ENCODE measurements around the gene TTC31. TPM values are rescaled to one million over a fixed set of nuclear protein-coding genes. Genes with fewer than 3 reads are reported as not detected.

Gene TTC31
- total and polyA plus RNA-seq, 12 donors: 11.1 to 38.6 (median 20.9) TPM

- H3K9me3 ChIP-seq (replicated peaks in 1 of 3): no peaks in the 10 kb centered on the region
- peak; percentile 33 to 57 for TF ChIP-seq POLR2A (IDR thresholded peaks at IDR 0.05)
- TF ChIP-seq, protein P1, sequence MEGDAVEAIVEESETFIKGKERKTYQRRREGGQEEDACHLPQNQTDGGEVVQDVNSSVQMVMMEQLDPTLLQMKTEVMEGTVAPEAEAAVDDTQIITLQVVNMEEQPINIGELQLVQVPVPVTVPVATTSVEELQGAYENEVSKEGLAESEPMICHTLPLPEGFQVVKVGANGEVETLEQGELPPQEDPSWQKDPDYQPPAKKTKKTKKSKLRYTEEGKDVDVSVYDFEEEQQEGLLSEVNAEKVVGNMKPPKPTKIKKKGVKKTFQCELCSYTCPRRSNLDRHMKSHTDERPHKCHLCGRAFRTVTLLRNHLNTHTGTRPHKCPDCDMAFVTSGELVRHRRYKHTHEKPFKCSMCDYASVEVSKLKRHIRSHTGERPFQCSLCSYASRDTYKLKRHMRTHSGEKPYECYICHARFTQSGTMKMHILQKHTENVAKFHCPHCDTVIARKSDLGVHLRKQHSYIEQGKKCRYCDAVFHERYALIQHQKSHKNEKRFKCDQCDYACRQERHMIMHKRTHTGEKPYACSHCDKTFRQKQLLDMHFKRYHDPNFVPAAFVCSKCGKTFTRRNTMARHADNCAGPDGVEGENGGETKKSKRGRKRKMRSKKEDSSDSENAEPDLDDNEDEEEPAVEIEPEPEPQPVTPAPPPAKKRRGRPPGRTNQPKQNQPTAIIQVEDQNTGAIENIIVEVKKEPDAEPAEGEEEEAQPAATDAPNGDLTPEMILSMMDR (IDR thresholded peaks at IDR 0.05): peak in 2 of 6 experiments; percentile 27 to 39
- WGBS, 4 donors: 0 to 1% (median 0%) methylated on average over 20 to 56 of the region's 56 CpGs
- peak within 1 kb of the TSS; percentile 5 to 91 (median 80) for H3K4me3 ChIP-seq
- intact Hi-C loops (cut with DNase I): loop anchor here in 1 of 2 donors (2.0 kb wide), 1 partner anchor 21 kb away; the partner anchor contains the start of genes AUP1 and HTRA2
- peaks cover 19% of the 10 kb centered on the region for H3K27me3 ChIP-seq
- peak; percentile 97 to 100 (median 99) for DNase-seq
- peaks cover 0 to 12% of the 10 kb centered on the region in 2 donors for H3K36me3 ChIP-seq (replicated peaks in 1 of 2)
- H3K4me1 ChIP-seq (replicated peaks in 1 of 2): peaks cover 19 to 50% of the 10 kb centered on the region in 2 donors
- H3K27ac ChIP-seq: peak within 1 kb of the TSS; percentile 29 to 100 (median 95)
Observed at GRCh38 chr2:74507145-74507925, 24.5 kb downstream of the TTC31 start, which contains the start of gene PCGF1. TSS of gene PCGF1 (minus strand) at chr2:74507695. CDS start at chr2:74507668, 27 bp downstream.

GRCh38 chr2:74507926-74508520 lies 25.1 kb downstream of the TTC31 start:
- peak in 2 of 7 donors; percentile 41 to 84 for DNase-seq
- intact Hi-C loops (cut with DNase I): loop anchor here in 1 of 2 donors (2.0 kb wide), 1 partner anchor 21 kb away; the partner anchor contains the start of genes AUP1 and HTRA2
- Histone ChIP-seq H3K27me3 (peaks cover 25% of the 10 kb centered on the region), H3K36me3 (replicated peaks in 1 of 2) (peaks cover 0 to 12% of the 10 kb centered on the region in 2 donors), H3K4me3 (peak overlapping the region; percentile 5 to 91 (median 80)), H3K4me1 (replicated peaks in 1 of 2) (peaks cover 19 to 44% of the 10 kb centered on the region in 2 donors), H3K27ac (peak overlapping the region in 4 of 5 donors; percentile 93 to 100 (median 97)), H3K9me3 (replicated peaks in 1 of 3) (no peaks in the 10 kb centered on the region)
- 12 to 28% (median 13%) methylated on average over 17 to 38 of the region's 38 CpGs for WGBS, 4 donors
- TF ChIP-seq POLR2A (IDR thresholded peaks at IDR 0.05): no peak
- TF ChIP-seq, protein P1 (IDR thresholded peaks at IDR 0.05): no peak

DNA sequence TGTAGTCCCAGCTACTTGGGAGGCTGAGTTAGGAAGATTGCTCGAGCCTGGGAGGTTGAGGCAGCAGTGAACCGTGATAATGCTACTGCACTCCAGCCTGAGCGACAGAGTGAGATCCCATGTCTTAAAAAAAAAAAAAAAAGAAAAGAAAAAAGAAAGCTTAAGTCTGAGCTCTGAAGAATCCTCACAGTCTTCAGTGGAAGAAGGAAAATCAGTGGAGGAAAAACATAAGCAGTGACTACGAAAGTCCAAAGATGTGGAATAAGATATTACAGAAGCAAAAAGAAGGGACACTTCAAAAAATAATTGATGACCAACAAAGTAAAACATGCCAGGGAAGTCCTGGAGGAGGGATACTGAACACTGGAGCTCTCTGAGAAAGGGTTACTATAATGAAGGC lies 27.4 kb downstream of the TTC31 start:
- 61 to 88% (median 69%) methylated on average over 4 of the region's 4 CpGs for WGBS, 4 donors
- DNase-seq: no peak
- no peak overlapping the region for H3K4me3 ChIP-seq
- H3K27me3 ChIP-seq: peaks cover 47% of the 10 kb centered on the region
- intact Hi-C loops (cut with DNase I): no loop called here
- no peak overlapping the region for H3K27ac ChIP-seq
- TF ChIP-seq, protein P1 (IDR thresholded peaks at IDR 0.05): no peak
- no peak for TF ChIP-seq POLR2A (IDR thresholded peaks at IDR 0.05)
- H3K4me1 ChIP-seq (replicated peaks in 1 of 2): peaks cover 19 to 36% of the 10 kb centered on the region in 2 donors
- no peaks in the 10 kb centered on the region for H3K9me3 ChIP-seq (replicated peaks in 1 of 3)
- peaks cover 0 to 5% of the 10 kb centered on the region in 2 donors for H3K36me3 ChIP-seq (replicated peaks in 1 of 2)
